HG03039 (cell line): ENCODE results near the gene SMIM35.

ENCODE experiments used
- ATAC-seq: cut with Tn5 transposase; IDR thresholded peaks from one replicate; pipeline ENCODE4 v1.9.1; 2021; ENCODE audit warnings: mild to moderate bottlenecking, moderate library complexity; ENCODE audit not compliant: unreplicated experiment

SMIM35 gene

DNA sequence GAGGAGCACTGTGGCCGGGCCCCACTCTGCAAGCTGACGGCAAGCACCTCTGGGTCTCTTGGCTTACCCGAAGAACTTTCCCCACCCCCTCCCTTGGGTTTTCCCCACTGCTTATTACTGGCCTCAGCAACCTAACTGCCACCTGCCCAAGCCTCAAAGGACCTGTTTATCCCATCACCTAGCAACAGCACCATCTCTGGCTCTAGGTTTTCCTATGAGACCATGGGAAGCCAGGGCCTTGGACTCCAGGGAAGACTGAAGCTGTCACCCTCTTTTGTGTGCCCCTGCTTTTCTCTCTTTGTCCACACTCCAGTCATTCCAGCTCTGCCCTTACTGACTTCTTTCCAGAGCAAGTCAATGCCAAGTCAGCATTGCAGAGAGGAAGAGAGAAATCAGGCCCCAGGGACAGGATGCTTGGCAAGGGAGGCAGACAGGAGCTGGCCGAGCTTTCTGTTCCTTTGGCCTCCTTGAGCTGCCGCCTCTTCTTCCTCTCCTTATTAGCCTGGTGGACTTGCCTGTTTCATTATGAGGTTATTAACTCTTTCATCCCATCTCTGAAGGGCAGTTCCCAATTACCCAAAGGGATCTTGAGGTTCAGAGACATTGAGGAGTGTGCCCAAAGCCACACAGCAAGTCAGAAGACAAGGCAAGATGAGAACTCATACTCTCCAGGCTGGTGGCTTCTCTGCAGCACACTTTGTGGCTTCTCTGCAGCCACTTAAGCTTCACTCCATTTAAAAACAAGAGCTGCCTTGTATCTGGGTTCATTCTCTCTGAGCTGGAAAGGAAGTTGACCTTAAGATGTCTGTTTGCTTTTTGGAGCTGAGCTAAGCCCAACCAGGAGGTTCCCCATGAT, at the start of gene SMIM35:
TSS of gene SMIM35 (minus strand) at position 51 of the 856 bp plus-strand sequence. CDS start 206 bp downstream, outside the sequence.
- ATAC-seq: no peak

DNA sequence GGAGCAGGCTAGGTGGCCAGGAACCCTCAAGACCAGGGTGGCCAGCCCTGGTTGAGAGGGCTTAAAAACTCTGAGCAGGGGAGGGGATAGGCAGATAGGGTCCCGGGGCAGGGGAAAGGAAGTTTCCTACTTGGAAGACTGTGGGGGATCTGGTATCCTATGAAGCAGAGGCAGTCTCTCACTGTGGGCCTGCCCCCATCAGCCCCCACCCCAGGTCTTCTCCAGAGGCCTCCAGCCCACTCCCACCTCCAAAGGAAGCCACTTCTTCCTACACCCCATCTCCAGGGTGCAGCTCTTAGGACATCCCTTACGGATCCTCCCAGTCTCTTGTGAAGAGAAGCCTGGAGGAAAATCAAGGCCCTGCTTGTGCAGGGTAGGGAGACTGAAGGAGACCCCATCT, 49.6 kb upstream of the SMIM35 start:
- no peak for ATAC-seq

DNA sequence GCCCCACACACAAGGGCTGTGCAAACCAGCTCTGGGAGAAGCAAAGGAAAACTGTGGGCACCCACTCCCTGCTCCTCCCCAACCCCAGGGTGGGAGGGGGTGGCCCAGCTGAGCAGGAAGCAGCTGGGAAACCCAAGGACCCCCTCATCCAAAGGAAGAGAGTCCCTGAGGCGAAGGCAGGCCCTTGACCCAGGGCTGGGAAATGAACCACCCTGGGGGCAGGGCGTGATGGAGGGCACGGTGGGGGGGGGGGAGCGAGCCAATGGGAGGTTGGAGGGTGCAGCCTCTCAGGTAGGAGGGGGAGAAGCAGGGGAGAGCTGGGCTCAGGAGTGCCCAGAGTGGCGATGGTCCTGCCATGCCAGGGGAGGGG, 49.0 kb upstream of the SMIM35 start:
- ATAC-seq: no peak

DNA sequence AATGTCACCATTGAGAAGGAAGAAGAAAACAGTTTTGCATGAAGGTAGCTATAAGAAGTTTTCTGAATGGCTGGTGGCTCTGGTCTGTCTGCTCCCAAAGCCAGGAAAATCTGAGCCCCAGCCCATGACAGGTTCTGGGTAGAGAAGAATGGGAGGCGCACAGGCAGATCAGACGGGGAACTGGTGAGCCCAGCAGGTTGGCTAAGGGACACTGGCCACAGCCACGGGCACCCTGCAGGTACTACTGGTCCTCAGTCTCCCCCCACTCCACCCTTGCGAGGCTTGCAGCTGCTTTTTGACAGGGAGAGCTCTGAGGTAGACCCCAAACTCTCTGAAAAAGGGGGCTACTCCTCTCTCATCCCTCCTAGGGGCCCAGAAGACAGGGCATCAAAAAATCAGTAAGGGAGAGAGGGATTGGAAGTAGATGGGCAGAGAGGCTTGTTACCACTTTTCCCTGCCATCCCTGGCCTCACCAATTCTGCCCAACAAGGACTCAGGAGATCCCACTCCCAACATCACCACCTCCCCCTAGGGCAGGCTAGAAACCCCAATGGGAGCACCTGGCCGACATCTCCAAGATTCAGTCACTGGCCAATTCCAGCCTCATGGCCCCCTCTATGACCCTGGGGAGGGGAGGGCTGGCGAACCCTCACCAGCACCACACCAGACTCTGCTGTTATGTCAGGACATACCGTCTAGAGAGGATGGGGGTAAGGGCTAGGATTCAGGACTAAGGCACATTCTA, 48.5 kb upstream of the SMIM35 start:
- ATAC-seq: no peak

DNA sequence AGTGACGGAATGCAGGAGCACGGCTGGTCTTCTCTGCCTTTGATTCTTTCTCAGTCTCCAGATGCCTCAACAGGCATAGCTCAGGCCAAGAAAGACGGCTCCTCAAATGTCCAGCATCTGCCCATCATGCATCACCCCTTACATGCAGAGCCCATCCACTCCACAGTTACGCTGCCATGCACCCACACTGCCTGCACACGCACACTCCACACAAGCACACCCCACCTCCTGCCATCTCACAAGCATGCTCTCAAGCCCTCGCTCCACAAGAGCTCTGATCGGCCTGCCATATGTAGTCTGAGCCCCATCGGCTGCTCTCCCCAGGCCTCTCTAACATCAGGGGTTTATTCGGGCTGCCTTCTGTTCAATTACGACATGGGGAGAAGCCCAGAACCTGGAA, 47.1 kb upstream of the SMIM35 start:
- no peak for ATAC-seq

DNA sequence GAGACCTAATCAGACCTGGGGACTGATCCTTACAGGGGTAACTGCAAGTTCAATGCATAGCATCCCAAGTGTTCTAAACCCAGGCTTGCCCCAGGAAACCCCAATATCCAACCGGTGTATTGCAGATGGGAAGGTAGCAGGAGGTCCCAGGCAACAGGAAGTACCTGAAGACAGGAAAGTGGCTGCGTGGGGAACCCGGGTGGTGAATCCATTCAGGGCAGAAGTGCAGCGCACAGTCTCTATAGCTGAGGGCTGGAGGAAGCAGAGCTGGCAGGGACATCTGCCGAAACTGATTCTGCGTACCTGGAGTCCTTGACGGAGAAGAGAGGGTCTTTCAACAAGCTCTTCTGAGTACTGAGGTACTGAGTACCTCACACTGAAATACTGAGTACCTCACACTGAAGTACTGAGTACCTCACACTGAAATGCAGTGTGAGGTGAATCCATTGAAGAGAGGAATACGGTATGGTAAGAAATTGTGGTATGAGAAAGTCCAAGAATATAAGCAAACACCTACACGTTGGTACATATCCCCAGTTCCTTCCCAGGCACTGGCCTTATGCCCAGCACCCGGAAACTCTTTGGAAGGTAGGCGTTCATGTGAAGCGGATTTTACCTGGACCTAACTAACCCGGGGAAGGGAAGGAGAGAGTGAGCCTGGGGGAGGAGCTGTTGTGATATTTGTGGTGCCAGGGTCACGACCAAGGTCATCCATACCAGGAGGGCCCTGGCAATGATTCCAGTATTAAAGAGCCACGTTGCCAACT, 45.8 kb upstream of the SMIM35 start:
- ATAC-seq: no peak

DNA sequence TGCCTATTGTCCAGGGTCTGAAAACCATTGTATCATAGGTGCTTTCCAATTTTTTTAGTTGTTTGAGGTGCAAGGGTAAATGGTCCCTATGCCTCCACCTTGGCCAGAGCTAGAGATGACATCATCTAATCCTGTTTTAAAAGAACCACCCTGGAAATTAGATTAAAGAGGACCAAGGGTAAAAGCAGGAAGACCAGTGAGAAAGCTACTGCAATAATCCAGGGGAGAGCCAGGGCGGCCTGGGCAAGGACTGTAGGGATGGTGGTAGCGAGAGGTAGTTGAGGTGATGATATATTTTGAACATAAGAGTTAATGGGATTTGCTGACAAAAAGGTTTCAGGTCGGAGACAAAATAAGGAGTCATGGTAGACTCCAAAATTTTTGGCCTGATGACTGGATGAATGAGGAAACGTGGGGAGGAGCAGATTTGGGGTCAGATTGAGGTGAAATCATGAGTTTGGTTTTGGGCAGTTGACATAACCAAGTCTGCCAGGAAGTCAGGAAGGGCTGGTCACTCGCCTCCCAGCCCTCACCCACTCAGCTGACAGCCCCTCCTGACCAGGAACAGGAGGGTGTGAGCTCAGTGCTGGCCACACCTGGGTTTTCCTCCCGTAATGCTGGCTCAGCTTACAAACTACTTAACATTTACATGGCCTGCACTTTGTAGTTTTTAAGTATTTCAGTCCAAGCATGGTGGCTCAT, 42.9 kb upstream of the SMIM35 start:
- no peak for ATAC-seq

DNA sequence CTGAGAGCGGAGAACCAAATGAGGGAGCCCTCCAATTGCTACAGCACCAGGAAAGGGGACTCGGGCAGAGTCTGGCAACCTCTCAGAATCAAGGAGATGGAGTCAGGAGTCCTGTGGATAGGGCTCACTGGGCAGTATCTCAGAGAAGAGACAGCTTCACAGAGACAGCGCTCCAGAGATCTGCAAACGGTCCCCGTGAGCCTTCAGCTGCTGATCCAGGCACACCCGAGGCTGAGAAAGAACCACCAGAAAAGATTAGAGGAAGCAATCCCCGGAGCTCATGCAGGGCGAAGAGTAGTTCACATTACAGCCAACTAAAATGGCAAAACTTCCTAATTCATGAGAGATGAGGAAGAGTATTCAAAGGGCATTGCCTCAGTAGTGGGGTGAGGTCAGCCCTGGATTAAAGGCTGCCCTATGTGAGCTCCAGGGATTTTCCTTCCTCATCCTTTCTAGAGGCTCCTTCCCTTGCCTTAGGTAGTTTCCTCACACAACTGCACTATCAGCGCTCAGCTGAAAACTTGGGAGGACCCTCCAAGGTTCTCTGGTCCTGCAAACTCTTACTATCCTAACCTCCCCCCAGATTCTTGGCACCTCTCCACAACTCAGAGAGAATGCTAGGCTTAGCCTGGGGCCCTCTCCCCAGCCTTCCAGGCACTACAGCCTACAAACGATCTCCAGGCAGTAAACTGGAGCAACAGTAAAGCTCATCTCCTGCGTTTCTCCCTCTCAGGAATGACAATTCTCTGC, 42.1 kb upstream of the SMIM35 start:
- ATAC-seq: no peak

DNA sequence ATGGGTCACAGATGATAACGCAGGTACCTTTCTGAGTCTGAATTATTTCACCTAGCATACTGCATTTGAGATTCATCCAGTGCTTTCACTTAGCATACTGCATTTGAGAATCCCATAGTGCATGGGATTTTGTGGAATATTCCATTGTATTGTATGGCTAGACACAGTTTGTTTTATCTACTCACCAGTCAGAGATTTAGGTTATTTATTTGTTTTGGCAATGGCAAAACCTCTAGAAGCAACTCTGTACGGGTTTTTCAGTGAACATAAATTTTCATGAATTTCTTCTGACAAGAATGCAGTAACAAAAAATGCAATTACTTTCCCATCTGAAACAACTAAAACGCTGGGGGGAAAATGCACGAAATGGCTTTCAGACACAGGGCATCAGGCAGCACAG, 41.5 kb upstream of the SMIM35 start:
- ATAC-seq: no peak

DNA sequence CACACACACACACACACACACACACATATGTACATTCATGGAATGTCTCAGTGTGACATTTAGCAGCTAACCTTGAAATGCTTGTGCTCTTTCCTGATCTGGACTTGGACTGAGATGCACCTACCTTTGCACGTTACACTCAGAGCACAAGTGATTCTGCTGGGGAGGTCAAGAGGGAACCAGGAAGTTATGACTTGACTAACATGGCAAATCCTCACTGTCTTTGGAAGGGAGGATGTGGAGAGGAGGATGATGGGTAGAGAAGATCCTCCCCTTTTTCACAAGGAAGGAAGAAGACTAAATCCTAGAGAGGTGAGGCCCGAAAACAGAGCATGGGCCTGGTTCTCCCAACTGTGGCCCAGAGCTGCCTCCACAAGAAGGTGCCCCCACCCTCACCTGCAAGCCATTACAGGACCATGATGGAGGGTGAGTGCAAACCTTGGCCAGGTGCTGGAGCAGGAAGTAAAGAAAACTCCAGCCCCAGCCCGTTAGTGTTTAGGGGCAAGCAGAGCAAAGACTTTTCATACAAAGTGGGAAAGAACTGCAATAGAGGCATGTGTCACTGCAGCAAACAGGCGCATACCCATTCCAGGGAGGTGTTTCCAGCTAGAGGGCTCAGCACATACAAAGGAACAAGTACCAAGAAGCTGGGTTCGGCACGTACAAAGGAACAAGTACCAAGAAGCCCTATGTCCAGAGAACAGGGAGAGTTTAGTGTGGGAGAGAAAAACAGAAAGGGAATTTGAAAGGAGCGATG, 39.5 kb upstream of the SMIM35 start:
- no peak for ATAC-seq

DNA sequence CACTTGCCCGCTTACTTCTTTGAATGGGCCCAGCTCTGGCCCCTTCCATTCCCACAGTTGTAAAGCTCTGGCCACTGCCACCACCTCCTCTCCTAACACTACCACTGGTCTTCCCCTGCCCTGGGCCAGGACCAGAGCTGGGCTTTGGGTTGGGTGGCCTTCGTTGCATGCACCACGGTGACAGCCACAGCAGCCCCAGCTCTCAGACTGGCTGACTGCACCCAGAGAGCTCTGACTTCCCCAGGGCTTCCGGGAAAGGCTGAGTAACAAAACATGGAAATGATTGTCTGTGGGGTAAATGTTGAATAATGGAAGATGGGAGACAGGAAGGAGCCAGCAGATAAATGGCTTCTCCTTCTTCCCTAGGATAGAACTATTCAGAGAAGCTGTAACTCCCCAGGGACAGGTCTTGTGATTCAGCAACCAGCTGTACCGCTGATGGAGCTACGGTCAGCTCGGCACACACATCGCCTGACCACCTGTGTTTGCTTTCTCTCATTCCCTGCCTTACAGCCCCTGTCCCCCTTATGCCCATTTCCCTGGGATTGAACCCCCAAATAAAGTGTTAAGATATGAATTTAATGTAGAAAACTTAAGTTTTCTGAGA, 38.3 kb upstream of the SMIM35 start:
- no peak for ATAC-seq

DNA sequence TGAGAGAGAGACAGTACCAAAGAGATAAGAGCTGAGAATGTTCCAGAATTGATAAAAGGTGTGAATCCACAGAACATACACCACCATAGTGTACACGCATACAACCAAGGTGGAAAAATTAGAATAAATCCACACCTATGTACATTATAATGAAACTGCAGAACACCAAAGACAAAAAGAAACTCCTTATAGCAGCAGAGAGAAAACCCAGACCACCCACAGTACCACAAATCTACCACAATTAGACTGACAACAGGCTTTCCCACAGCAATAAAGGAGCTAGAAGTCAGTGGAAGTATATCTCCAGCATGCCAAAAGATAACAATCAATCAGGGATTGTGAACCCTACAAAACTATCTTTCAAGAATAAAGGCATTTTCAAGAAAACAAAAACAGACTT, 34.0 kb upstream of the SMIM35 start:
- ATAC-seq: no peak

DNA sequence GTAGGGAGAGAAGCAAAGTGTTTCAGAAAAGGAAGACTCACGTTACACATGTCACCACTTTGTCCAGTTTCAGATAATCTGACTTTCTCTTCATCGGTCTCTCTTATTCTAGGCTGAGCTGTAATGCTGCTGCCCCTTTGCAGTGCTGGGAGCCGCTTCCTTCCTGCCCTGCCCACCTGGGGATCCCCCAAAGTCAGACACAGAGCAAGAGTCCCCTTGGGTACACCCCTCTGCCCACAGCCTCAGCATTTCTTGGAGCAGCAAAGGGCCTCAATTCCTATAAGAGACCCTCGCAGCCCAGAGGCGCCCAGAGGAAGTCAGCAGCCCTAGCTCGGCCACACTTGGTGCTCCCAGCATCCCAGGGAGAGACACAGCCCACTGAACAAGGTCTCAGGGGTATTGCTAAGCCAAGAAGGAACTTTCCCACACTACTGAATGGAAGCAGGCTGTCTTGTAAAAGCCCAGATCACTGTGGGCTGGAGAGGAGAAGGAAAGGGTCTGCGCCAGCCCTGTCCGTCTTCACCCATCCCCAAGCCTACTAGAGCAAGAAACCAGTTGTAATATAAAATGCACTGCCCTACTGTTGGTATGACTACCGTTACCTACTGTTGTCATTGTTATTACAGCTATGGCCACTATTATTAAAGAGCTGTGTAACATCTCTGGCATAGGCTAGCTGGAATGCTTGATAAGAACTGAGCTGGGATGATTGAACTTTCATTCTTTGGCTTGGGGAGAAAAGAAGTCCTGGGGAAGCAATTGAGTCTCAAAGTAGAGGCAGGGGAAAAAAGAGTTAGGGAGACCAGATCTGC, 31.2 kb upstream of the SMIM35 start:
- ATAC-seq: no peak

DNA sequence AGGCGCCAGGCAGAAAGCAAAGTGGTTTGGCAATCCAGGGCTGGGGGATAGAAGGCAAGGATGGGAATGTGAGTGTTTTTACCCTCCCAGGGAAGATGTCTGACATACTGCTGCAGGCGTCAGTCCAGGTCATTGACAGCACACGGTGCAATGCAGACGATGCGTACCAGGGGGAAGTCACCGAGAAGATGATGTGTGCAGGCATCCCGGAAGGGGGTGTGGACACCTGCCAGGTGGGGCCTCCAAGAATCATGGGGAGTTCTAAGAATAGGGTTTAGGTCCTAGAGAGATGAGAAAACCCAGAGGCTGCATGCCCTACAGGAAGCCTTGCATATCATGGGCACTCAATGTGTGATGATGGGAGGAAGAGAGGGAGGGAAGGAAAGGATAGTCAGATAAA, 28.3 kb upstream of the SMIM35 start:
- ATAC-seq: no peak

DNA sequence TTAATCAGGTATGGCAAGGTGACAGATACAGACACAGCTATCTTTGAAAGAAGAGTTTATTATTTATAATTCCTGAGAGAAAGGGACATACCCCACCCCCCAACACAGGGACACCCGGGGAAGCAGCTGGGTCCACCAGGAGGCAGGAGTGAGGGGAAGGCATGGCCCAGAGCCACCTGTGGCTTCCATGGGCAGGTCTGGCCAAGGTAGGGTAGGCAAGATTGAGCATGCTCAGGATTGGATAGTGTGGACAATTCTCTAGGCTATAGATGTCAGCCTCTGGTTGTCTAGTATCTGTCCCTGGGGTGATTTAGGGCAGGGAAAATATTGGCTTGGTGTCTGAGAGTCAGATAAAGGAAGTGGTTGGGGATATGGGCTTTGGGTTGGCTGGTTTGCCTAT, 27.5 kb upstream of the SMIM35 start:
- no peak for ATAC-seq

DNA sequence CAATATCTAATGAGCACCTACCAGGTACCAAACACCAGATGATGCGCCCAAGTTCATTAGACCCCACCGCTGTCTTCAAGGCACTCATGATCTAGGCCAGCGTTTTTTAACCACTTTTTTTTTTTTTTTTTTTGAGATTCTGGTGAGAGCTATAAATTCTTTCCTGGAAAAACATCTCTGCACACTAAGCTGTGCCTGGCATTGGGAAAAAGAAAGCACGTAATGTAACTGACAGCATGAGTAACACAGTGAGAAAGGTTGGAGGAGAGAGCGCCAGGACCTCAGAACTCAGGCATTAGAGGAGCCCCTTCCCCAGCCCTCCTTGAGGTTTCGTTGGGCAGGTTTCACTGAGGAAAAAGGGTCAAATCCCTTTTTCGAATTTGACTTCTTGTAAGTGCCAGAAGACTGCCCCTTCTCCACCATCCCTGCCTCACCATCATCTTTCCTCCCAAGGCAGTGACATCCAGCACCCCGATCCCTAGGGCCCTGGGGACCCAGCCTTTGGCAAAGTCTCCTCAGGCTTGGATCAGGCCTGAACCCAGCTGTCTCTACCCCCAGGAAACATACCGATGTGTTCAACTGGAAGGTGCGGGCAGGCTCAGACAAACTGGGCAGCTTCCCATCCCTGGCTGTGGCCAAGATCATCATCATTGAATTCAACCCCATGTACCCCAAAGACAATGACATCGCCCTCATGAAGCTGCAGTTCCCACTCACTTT, 26.1 kb upstream of the SMIM35 start:
- no peak for ATAC-seq

DNA sequence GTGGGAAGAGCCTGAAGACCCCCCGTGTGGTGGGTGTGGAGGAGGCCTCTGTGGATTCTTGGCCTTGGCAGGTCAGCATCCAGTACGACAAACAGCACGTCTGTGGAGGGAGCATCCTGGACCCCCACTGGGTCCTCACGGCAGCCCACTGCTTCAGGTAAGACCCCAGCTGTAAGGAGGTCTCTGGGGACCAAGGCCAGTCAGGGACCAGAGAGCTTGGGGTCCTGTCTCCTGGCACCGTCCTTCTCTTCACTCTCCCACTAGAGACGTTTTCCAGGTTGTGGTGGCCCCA, 24.9 kb upstream of the SMIM35 start:
- ATAC-seq: no peak
